HG03354 (cell line): ENCODE data around the gene ERLIN1.

Experiments used
- ATAC-seq: cut with Tn5 transposase; IDR thresholded peaks from one replicate; pipeline ENCODE4 v1.9.1; 2021; ENCODE audit warnings: mild to moderate bottlenecking; ENCODE audit not compliant: unreplicated experiment, poor library complexity, severe bottlenecking

ERLIN1 gene

GRCh38 chr10:100101192-100102076 is 84.4 kb downstream of the ERLIN1 start:
- no peak for ATAC-seq

- no peak for ATAC-seq
Observed at GRCh38 chr10:100100651-100101184, 85.1 kb downstream of the ERLIN1 start.
